ENCODE results near the gene AOC3.
"Not testable (repeated sequence)": the region's sequence is repeated elsewhere in the genome, so short reads cannot be mapped to it uniquely, and the experiment has no call there.

AOC3 gene

GRCh38 chr17:42844761-42845555 lies 6.0 kb upstream of the AOC3 start:
- no peak for DNase-seq (ENCODE audit: low read depth in 2 of 2)

GRCh38 chr17:42845556-42845917 lies 5.5 kb upstream of the AOC3 start:
- DNase-seq (ENCODE audit: low read depth in 2 of 2) = no peak

GRCh38 chr17:42845918-42846593 lies 4.9 kb upstream of the AOC3 start:
- DNase-seq (ENCODE audit: low read depth in 2 of 2) = peak in 1 of 2 experiments; percentile 36

- DNase-seq (ENCODE audit: low read depth in 2 of 2) = no peak
These were observed 4.3 kb upstream of the AOC3 start for GRCh38 chr17:42846594-42847280.

GRCh38 chr17:42848093-42848492 lies 2.9 kb upstream of the AOC3 start:
- no peak for DNase-seq (ENCODE audit: low read depth in 2 of 2)

GRCh38 chr17:42849031-42849430 lies 2.0 kb upstream of the AOC3 start:
- no peak for DNase-seq (ENCODE audit: low read depth in 2 of 2)

GRCh38 chr17:42849451-42850181 lies 1.4 kb upstream of the AOC3 start:
- no peak for DNase-seq (ENCODE audit: low read depth in 2 of 2)

GRCh38 chr17:42851371-42852240 lies 607 bp downstream of the AOC3 start:
- not testable (repeated sequence) for DNase-seq (ENCODE audit: low read depth in 2 of 2)

GRCh38 chr17:42852351-42852750 lies 1.4 kb downstream of the AOC3 start:
- DNase-seq (ENCODE audit: low read depth in 2 of 2) = no peak

GRCh38 chr17:42853004-42853403 lies 2.0 kb downstream of the AOC3 start:
- DNase-seq (ENCODE audit: low read depth in 2 of 2) = no peak

- DNase-seq (ENCODE audit: low read depth in 2 of 2) = no peak
These were observed 2.6 kb downstream of the AOC3 start for GRCh38 chr17:42853597-42853967.

- DNase-seq (ENCODE audit: low read depth in 2 of 2) = no peak
These were observed 3.2 kb downstream of the AOC3 start for GRCh38 chr17:42853968-42854790.

- DNase-seq (ENCODE audit: low read depth in 2 of 2) = no peak
These were observed 4.1 kb downstream of the AOC3 start for GRCh38 chr17:42855048-42855596.

GRCh38 chr17:42856093-42856492 lies 5.1 kb downstream of the AOC3 start:
- not testable (repeated sequence) for DNase-seq (ENCODE audit: low read depth in 2 of 2)

- DNase-seq (ENCODE audit: low read depth in 2 of 2) = not testable (repeated sequence)
These were observed 5.5 kb downstream of the AOC3 start for GRCh38 chr17:42856516-42856915.

- no peak for DNase-seq (ENCODE audit: low read depth in 2 of 2)
These were observed 6.4 kb downstream of the AOC3 start for GRCh38 chr17:42857389-42857788.

- no peak for DNase-seq (ENCODE audit: low read depth in 2 of 2)
These were observed 14.7 kb downstream of the AOC3 start for GRCh38 chr17:42865638-42866094.

- no peak for DNase-seq (ENCODE audit: low read depth in 2 of 2)
These were observed 15.2 kb downstream of the AOC3 start for GRCh38 chr17:42866216-42866615.

GRCh38 chr17:42866631-42867575 lies 15.9 kb downstream of the AOC3 start:
- DNase-seq (ENCODE audit: low read depth in 2 of 2) = no peak
